Upper lobe of left lung (tissue), 6 donors: ENCODE results near the gene SIVA1. TPM values are rescaled to one million over a fixed set of nuclear protein-coding genes. Genes with fewer than 3 reads are reported as not detected.

ENCODE experiments used
- ATAC-seq, 2 donors: fragments of 200-7000 bp; cut with Tn5 transposase; one replicate each; pipeline ENCODE4 v1.9.1; 2022; ENCODE audit warnings: mild to moderate bottlenecking in 2 of 2, moderate library complexity in 2 of 2; ENCODE audit not compliant: low FRiP score in 2 of 2
- DNase-seq, 2 donors: peaks; one replicate each; pipeline ENCODE4 v3.0.0-alpha.2; 2019 to 2020
- H3K27ac ChIP-seq, 4 donors: fragments of 200-600 bp; sonication (generic); one replicate each; pipeline ENCODE4 v1.5.1; 2016 to 2019
- H3K27me3 ChIP-seq, 4 donors: fragments of 200-600 bp; sonication (generic); one replicate each; pipeline ENCODE4 v1.5.1; 2017 to 2019
- H3K36me3 ChIP-seq, 4 donors: fragments of 200-600 bp; sonication (generic); one replicate each; pipeline ENCODE4 v1.5.1; 2016 to 2019
- H3K4me1 ChIP-seq, 4 donors: fragments of 200-600 bp; sonication (generic); one replicate each; pipeline ENCODE4 v1.5.1; 2018 to 2019
- H3K4me3 ChIP-seq, 4 donors: fragments of 200-600 bp; sonication (generic); one replicate each; pipeline ENCODE4 v1.5.1; 2017 to 2019; ENCODE audit warnings: mild to moderate bottlenecking in 2 of 4, moderate library complexity in 1 of 4
- H3K9me3 ChIP-seq, 4 donors: fragments of 200-600 bp; sonication (generic); one replicate each; pipeline ENCODE4 v1.5.1; 2018 to 2019
- EP300 ChIP-seq, 4 donors: sonication (generic); formaldehyde crosslinking; IDR thresholded peaks; one replicate each; pipeline ENCODE4 v1.5.1; 2017; ENCODE audit warnings: antibody characterized with exemption in 4 of 4, control low read depth in 2 of 4
- POLR2A ChIP-seq, 4 donors: fragments of 450-650 bp; IDR thresholded peaks; one replicate each; pipeline ENCODE4 v1.5.1; 2016 to 2017; ENCODE audit warnings: antibody characterized with exemption in 4 of 4, mild to moderate bottlenecking in 2 of 4
- POLR2AphosphoS5 ChIP-seq, 2 donors: sonication (generic); formaldehyde crosslinking; IDR thresholded peaks; one replicate each; pipeline ENCODE4 v1.5.1; 2017; ENCODE audit warnings: antibody characterized with exemption in 2 of 2
- WGBS, 2 donors: methylation state at CpG; one replicate each; pipeline ENCODE4 v1.1.5; 2017 to 2018; 5-methylcytosine and 5-hydroxymethylcytosine counted together
- total RNA-seq, 6 donors: library from RNA; depleted of rRNA in 4 of 6; stranded (reverse); fragments of >200 nt in 4 of 6; gene quantifications; one replicate each; pipeline versions ENCODE4 v1.1.0 to v1.2.1, GENCODE V29; 2016 to 2021
- TF ChIP-seq, protein P1 (sequence below), 6 experiments: fragments of 450-650 bp in 4 of 6; fragments of 200-600 bp in 2 of 6; sonication (generic) in 2 of 6; IDR thresholded peaks; one replicate each; pipeline ENCODE4 v1.5.1; 2016 to 2019; ENCODE audit warnings: antibody characterized with exemption in 6 of 6
- donor health status: DM: no; HTN: no; CAD: no; lungs with moderate emphysema.
- donor health status: DM: no; HTN: yes; CAD: no; lungs with severe emphysema.

Gene SIVA1
- total RNA-seq, 6 donors from 2014 or later = 72.3 to 241 (median 91.0) TPM

- peaks cover 17 to 76% (median 66%) of the 10 kb centered on the region in 4 donors for H3K36me3 ChIP-seq
- ATAC-seq = no peak
- 88 to 94% methylated on average over 21 to 33 of the region's 34 CpGs for WGBS, 2 donors
These were observed 42.7 kb upstream of the SIVA1 start for GRCh38 chr14:104710071-104710735.

DNA sequence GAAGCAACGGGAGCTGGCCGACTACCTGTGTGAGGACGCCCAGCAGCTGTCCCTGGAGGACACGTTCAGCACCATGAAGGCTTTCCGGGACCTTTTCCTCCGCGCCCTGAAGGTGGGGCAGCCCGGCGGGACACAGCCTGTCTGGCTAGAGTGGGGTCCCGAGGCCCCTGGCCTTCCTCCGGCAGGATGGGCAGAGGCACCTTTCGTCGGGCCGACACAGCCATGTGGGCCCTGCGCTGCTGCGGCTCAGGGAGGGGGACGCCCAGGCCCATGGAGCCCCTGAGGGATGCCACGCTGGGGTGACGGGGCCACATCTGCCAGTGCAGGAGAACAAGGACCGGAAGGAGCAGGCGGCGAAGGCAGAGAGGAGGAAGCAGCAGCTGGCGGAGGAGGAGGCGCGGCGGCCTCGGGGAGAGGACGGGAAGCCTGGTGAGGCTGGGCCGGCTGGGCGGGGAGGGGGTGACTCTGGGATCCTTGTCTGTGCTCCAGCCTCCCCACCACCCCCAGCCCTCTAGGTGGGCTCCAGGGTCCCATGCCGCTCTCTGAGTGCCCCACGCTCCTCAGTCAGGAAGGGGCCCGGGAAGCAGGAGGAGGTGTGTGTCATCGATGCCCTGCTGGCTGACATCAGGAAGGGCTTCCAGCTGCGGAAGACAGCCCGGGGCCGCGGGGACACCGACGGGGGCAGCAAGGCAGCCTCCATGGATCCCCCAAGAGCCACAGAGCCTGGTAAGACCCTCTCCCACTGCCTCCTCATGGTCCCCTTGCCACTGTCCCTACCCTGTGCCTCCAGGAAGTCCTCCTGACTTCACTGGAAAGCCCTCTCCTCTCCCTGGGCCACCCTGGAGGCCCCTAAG, 39.8 kb upstream of the SIVA1 start:
- no peak overlapping the region for H3K4me3 ChIP-seq

More at GRCh38 chr14:104710071-104710735, 42.7 kb upstream of the SIVA1 start:
- Histone ChIP-seq H3K27ac (no peak overlapping the region), H3K27me3 (no peaks in the 10 kb centered on the region), H3K4me1 (peaks cover 0 to 4% (median 0%) of the 10 kb centered on the region in 4 donors), H3K9me3 (no peaks in the 10 kb centered on the region), H3K4me3 (no peak overlapping the region)
- DNase-seq = no peak
- TF ChIP-seq, protein P1, sequence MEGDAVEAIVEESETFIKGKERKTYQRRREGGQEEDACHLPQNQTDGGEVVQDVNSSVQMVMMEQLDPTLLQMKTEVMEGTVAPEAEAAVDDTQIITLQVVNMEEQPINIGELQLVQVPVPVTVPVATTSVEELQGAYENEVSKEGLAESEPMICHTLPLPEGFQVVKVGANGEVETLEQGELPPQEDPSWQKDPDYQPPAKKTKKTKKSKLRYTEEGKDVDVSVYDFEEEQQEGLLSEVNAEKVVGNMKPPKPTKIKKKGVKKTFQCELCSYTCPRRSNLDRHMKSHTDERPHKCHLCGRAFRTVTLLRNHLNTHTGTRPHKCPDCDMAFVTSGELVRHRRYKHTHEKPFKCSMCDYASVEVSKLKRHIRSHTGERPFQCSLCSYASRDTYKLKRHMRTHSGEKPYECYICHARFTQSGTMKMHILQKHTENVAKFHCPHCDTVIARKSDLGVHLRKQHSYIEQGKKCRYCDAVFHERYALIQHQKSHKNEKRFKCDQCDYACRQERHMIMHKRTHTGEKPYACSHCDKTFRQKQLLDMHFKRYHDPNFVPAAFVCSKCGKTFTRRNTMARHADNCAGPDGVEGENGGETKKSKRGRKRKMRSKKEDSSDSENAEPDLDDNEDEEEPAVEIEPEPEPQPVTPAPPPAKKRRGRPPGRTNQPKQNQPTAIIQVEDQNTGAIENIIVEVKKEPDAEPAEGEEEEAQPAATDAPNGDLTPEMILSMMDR (IDR thresholded peaks at IDR 0.05) = no peak
- TF ChIP-seq POLR2AphosphoS5 (IDR thresholded peaks at IDR 0.05) = no peak
- no peak for TF ChIP-seq POLR2A (IDR thresholded peaks at IDR 0.05)
- no peak for TF ChIP-seq EP300 (IDR thresholded peaks at IDR 0.05)

DNA sequence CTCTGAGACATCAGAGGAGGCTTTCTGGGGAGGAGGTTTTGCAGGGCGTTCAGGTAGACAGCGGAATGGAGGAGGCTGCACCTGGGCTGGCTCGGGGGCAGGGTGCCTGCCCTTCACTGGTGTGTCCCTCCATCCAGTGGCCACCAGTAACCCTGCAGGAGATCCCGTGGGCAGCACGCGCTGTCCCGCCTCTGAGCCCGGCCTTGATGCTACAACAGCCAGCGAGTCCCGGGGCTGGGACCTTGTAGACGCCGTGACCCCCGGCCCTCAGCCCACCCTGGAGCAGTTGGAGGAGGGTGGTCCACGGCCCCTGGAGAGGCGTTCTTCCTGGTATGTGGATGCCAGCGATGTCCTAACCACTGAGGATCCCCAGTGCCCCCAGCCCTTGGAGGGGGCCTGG, 38.9 kb upstream of the SIVA1 start:
- peak in 1 of 2 donors; percentile 82 for DNase-seq
- peaks cover 19 to 92% (median 82%) of the 10 kb centered on the region in 4 donors for H3K36me3 ChIP-seq
- WGBS, 2 donors = 94 to 100% methylated on average over 3 to 16 of the region's 16 CpGs

More for the DNA sequence above, 39.8 kb upstream of the SIVA1 start:
- ATAC-seq (no peak), DNase-seq (peak in 1 of 2 donors; percentile 84)
- Histone ChIP-seq H3K9me3 (no peaks in the 10 kb centered on the region), H3K27ac (no peak overlapping the region), H3K4me1 (peaks cover 0 to 4% (median 0%) of the 10 kb centered on the region in 4 donors), H3K36me3 (peaks cover 19 to 87% (median 78%) of the 10 kb centered on the region in 4 donors), H3K27me3 (no peaks in the 10 kb centered on the region)
- 89 to 95% methylated on average over 20 to 32 of the region's 40 CpGs for WGBS, 2 donors
- TF ChIP-seq EP300 (IDR thresholded peaks at IDR 0.05) (no peak), POLR2AphosphoS5 (IDR thresholded peaks at IDR 0.05) (no peak), POLR2A (IDR thresholded peaks at IDR 0.05) (no peak)
- TF ChIP-seq, protein P1 (IDR thresholded peaks at IDR 0.05) = no peak

GRCh38 chr14:104714681-104715080, 38.3 kb upstream of the SIVA1 start:
- DNase-seq (peak in 1 of 2 donors; percentile 83), ATAC-seq (no peak)
- Histone ChIP-seq H3K27me3 (no peaks in the 10 kb centered on the region), H3K9me3 (no peaks in the 10 kb centered on the region), H3K36me3 (peaks cover 19 to 93% (median 81%) of the 10 kb centered on the region in 4 donors), H3K4me3 (no peak overlapping the region), H3K27ac (no peak overlapping the region), H3K4me1 (no peaks in the 10 kb centered on the region)
- WGBS, 2 donors = 93 to 98% methylated on average over 5 to 28 of the region's 31 CpGs
- TF ChIP-seq POLR2AphosphoS5 (IDR thresholded peaks at IDR 0.05) = no peak

More for the DNA sequence above, 38.9 kb upstream of the SIVA1 start:
- H3K4me1 ChIP-seq = no peaks in the 10 kb centered on the region
- no peaks in the 10 kb centered on the region for H3K9me3 ChIP-seq
- H3K27ac ChIP-seq = no peak overlapping the region
- ATAC-seq = no peak
- H3K27me3 ChIP-seq = no peaks in the 10 kb centered on the region
- H3K4me3 ChIP-seq = no peak overlapping the region
- no peak for TF ChIP-seq POLR2A (IDR thresholded peaks at IDR 0.05)
- TF ChIP-seq POLR2AphosphoS5 (IDR thresholded peaks at IDR 0.05) = no peak
- TF ChIP-seq, protein P1 (IDR thresholded peaks at IDR 0.05) = no peak
- no peak for TF ChIP-seq EP300 (IDR thresholded peaks at IDR 0.05)

DNA sequence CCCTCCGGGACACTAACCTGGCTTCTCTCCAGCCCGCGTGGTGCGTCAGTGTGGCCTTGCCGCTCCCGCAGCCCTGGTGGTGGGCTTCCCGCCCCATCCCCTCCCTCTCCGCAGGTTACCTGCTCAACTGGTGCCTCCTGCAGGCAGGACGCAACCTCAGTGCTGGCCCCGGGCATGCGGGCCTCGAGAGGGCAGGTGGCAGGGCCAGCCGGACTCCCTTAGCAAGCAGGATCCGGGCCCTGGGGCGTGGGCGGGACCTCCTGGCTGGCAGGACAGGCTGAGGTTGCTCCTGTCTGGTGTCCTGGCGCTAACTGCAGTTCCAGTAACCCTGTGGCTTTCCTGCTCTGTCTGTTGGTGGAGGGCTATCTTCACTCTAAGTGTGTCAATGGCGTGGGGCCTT, 37.5 kb upstream of the SIVA1 start:
- WGBS, 2 donors = 90 to 100% methylated on average over 5 to 14 of the region's 18 CpGs
- Histone ChIP-seq H3K27ac (no peak overlapping the region), H3K4me3 (no peak overlapping the region), H3K4me1 (no peaks in the 10 kb centered on the region), H3K9me3 (no peaks in the 10 kb centered on the region), H3K27me3 (no peaks in the 10 kb centered on the region), H3K36me3 (peaks cover 19 to 90% (median 74%) of the 10 kb centered on the region in 4 donors)
- no peak for DNase-seq
- TF ChIP-seq POLR2AphosphoS5 (IDR thresholded peaks at IDR 0.05) (no peak), POLR2A (IDR thresholded peaks at IDR 0.05) (no peak), EP300 (IDR thresholded peaks at IDR 0.05) (no peak)
- TF ChIP-seq, protein P1 (IDR thresholded peaks at IDR 0.05) = no peak
- no peak for ATAC-seq
